ENCODE data around the gene DIDO1.
"Not testable (repeated sequence)": the region's sequence is repeated elsewhere in the genome, so short reads cannot be mapped to it uniquely, and the experiment has no call there.

The DIDO1 gene

DNA sequence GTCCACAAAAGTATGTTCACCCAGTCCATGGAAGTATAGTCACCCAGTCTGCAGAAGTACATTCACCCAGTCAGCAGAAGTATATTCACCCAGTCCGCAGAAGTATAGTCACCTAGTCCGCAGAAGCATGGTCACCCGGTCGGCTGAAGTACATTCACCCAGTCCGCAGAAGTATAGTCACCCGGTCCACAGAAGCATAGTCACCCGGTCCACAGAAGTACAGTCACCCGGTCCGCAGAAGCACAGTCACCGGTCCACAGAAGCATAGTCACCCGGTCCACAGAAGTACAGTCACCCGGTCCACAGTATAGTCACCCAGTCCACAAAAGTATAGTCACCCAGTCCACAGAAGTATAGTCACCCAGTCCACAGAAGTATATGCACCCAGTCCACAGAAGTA, 73.5 kb downstream of the DIDO1 start:
- H3K4me3 ChIP-seq (ENCODE audit: control insufficient read depth, low read depth, low read length): no peak overlapping the region
- TF ChIP-seq, protein P1, sequence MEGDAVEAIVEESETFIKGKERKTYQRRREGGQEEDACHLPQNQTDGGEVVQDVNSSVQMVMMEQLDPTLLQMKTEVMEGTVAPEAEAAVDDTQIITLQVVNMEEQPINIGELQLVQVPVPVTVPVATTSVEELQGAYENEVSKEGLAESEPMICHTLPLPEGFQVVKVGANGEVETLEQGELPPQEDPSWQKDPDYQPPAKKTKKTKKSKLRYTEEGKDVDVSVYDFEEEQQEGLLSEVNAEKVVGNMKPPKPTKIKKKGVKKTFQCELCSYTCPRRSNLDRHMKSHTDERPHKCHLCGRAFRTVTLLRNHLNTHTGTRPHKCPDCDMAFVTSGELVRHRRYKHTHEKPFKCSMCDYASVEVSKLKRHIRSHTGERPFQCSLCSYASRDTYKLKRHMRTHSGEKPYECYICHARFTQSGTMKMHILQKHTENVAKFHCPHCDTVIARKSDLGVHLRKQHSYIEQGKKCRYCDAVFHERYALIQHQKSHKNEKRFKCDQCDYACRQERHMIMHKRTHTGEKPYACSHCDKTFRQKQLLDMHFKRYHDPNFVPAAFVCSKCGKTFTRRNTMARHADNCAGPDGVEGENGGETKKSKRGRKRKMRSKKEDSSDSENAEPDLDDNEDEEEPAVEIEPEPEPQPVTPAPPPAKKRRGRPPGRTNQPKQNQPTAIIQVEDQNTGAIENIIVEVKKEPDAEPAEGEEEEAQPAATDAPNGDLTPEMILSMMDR (IDR thresholded peaks at IDR 0.05; ENCODE audit: control insufficient read depth, insufficient read depth, low read depth, low read length, missing control alignments): no peak
- no peak for DNase-seq (ENCODE audit: low read depth)

DNA sequence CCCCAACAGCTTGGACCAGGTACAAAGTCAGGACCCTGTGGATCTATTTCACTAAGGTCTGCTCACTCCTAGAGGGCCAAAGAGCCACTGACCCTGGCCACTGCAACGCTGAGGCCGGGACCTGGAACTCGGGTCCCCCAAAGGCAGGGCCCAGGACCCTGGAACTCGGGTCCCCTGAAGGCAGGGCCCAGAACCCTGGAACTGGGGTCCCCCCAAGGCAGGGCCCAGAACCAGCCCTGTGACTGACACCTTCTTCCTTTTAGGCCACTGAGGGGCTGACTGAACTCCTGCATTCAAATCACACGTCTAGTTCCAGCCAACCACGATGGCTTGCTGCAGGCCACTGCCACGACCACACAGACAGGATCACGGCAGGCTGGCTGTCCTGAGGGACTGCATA, 74.1 kb downstream of the DIDO1 start:
- H3K4me3 ChIP-seq (ENCODE audit: control insufficient read depth, low read depth, low read length): no peak overlapping the region
- TF ChIP-seq, protein P1 (IDR thresholded peaks at IDR 0.05; ENCODE audit: control insufficient read depth, insufficient read depth, low read depth, low read length, missing control alignments): no peak
- no peak for DNase-seq (ENCODE audit: low read depth)

DNA sequence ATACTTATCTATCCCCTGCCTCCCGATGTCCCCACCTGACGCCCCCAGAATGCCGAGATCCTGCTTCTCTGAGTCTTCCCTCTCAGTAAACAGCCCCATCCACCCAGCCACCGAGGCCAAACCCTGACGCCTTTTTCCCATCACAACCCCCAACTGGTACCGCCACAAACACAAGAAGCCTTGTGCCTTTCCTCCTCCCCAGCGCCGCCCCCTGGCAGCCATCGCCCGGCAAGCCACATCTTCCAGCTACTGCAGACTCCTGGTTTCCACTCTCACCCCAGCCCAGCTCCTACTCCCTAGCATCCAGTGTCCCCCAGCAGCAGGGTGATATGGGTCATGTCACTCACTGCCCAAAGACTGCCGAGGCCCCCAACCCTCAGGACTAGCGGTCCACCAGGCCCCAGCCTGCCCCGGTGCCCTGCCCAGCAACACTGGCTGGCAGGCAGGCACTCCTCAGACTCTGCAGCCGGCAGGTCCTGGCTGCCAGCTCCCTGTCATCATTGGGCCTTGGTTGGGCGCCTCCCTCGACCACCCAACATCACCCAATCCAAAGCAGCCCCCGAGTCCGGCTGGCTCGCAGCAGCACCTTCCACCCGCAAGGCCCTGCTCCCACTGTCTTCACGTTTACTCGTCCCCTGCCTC, 75.9 kb downstream of the DIDO1 start:
- no peak overlapping the region for H3K4me3 ChIP-seq (ENCODE audit: control insufficient read depth, low read depth, low read length)
- TF ChIP-seq, protein P1 (IDR thresholded peaks at IDR 0.05; ENCODE audit: control insufficient read depth, insufficient read depth, low read depth, low read length, missing control alignments): no peak
- DNase-seq (ENCODE audit: low read depth): no peak

DNA sequence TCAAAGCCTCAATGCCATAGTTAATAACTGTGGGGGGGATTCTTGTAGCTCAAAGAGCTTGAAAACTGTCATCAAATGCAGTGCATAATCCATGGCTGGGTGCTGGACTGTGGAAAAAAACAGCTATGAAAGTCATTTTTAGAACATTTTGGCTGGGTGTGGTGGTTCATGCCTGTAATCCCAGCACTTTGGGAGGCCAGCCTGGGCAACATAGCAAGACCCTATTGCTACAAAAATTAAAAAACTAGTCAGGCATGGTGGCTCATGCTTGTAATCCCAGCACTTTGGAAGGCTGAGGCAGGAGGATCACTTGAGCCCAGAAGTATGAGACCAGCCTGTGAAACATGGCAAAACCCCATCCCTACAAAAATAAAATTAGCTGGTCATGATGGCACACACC, 76.9 kb downstream of the DIDO1 start:
- DNase-seq (ENCODE audit: low read depth): no peak
- H3K4me3 ChIP-seq (ENCODE audit: control insufficient read depth, low read depth, low read length): no peak overlapping the region
- TF ChIP-seq, protein P1 (IDR thresholded peaks at IDR 0.05; ENCODE audit: control insufficient read depth, insufficient read depth, low read depth, low read length, missing control alignments): no peak

DNA sequence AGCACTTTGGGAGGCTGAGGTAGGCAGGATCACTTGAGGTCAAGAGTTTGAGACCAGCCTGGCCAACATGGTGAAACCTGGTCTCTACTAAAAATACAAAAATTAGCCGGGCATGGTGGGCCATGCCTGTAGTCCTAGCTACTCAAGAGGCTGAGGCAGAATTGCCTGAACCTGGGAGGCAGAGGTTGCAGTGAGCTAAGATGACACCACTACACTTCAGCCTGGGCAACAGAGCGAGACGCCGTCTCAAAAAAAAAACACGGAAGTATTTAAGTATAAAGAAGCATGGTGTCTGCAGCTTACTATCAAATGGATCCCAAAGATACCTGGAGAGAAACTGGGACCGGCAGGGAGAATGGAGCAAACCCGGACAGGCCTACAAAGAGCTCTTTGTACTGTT, 77.4 kb downstream of the DIDO1 start:
- not testable (repeated sequence) for H3K4me3 ChIP-seq (ENCODE audit: control insufficient read depth, low read depth, low read length); DNase-seq (ENCODE audit: low read depth)

DNA sequence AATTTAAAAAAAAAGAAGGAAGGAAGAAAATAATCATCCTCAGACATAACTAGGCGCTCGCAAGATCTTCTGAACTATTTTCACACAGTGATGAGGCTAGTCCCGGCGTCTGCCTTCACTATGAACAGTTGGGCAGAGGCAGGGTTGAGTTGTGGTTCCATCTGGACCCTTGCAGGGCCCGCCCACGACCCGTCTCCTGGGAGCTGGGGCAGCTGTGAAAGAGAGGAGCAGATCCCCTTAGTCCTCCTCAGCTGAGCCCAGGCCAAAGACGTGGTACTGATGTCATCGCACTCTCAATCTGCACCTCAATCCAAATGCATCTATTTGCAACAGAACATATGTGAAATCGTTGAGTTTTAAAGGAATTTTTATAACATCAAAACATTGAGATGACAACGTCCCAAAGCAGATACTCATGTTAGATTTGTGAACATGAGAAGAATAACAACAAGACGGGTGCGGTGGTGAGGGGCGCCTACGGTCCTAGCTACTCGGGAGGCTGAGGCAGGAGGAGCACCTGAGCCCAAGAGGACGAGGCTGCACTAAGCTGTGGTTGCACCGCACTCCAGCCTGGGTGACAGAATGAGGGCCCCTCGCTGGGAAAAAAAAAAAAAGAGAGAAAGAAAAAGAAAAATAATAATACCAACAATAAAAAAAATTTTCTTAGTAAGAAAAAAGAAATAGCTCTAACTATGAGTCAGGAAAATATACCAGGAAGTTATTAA, 80.0 kb downstream of the DIDO1 start:
- TF ChIP-seq, protein P1 (IDR thresholded peaks at IDR 0.05; ENCODE audit: control insufficient read depth, insufficient read depth, low read depth, low read length, missing control alignments): no peak
- no peak for DNase-seq (ENCODE audit: low read depth)
- no peak overlapping the region for H3K4me3 ChIP-seq (ENCODE audit: control insufficient read depth, low read depth, low read length)

DNA sequence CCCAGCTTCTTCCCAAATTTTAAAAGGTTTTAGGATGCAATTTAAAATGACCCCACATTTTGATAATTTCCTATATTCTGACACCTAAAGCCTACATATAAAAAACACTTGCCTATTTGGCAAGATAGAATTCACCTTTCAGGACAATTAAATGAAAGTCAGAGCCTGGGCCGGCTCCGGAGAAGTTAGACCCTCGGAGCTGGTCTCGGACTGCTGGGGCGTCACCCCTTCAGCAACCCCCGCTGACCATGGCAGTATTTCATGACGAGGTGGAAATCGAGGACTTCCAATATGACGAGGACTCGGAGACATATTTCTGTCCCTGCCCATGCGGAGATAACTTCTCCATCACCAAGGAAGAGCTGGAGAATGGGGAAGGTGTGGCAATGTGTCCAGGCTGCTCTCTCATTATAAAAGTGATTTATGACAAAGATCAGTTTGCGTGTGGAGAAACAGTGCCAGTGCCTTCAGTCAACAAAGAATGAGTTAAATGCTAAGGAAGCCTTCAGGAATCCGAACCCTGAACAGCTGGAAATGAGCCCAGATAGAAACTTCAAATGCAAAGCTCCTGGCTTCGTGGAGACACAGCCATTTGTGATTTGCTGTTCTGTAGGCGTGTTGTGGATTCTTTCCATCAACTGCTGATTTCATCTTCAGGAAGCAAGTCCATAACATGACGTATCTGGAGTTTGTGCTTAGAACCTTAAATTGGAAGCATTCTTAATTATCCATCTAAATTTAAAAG, 80.7 kb downstream of the DIDO1 start:
- DNase-seq (ENCODE audit: low read depth): no peak
- TF ChIP-seq, protein P1 (IDR thresholded peaks at IDR 0.05; ENCODE audit: control insufficient read depth, insufficient read depth, low read depth, low read length, missing control alignments): no peak
- no peak overlapping the region for H3K4me3 ChIP-seq (ENCODE audit: control insufficient read depth, low read depth, low read length)

All from AG09309 (cell line).